ENCODE data around the gene PCA3.

- TF ChIP-seq CTCF (conservative IDR thresholded peaks at IDR 0.05) (no peak), EZH2 (IDR thresholded peaks at IDR 0.05; ENCODE audit: low read depth) (no peak)
These were observed 7.1 kb upstream of the PCA3 start for GRCh38 chr9:76756941-76757673.

Measured in PC-9 (cell line).